Left renal pelvis (tissue), 4 donors: ENCODE data around the gene OPCML. TPM values are rescaled to one million over a fixed set of nuclear protein-coding genes. Genes with fewer than 3 reads are reported as not detected.

Source experiments
- DNase-seq, 4 donors: peaks; one replicate each; pipeline ENCODE4 v3.0.0-alpha.2; 2013; ENCODE audit warnings: low read depth in 4 of 4, low spot score in 3 of 4
- polyA plus RNA-seq, 4 donors: library from polyadenylated mRNA; unstranded; fragments of 120-200 nt; gene quantifications; one replicate each; pipeline ENCODE4 v1.2.1, GENCODE V29; 2013; ENCODE audit not compliant: insufficient read length in 4 of 4

OPCML gene
- polyA plus RNA-seq, 4 donors = 10.1 to 16.1 (median 12.5) TPM

DNA sequence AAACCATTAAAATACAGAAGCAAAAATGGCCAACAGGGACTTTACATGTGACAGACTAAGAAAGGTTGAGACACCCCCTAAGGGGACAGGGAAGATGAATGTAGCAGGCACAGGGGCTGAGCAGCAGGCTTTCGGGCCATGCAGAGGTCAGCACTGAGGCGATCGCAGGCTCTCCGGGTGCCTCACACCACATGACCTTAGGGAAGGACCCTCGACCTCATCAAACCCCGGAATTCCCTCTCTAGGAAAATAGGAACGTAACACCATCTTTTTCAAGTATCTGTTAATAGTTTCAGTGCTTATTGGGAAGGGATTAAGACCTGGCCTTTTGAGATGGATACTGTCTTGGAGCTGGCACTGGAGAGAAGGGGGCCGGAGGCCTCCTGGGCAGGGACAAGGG, 27.4 kb downstream of the OPCML start:
- DNase-seq = no peak

DNA sequence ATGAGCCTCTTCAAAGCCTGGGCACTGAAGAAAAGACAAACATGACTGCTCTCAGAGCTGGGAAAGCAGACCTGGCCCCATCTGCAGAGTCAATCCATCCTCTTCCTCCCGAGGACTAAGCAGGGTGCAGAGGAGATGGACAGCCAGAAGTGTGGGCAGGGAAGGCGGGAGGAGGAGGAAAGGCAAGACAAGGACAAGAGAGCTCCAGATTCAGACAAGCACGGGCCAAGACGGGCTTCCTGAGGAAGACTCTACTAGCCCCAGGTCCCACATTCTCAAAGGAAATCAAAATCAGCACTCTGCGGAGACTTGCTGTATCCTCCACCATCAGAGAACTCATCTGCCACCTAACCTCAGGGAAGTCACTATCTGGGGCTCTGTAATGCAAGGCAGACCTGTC, 28.5 kb downstream of the OPCML start:
- no peak for DNase-seq

DNA sequence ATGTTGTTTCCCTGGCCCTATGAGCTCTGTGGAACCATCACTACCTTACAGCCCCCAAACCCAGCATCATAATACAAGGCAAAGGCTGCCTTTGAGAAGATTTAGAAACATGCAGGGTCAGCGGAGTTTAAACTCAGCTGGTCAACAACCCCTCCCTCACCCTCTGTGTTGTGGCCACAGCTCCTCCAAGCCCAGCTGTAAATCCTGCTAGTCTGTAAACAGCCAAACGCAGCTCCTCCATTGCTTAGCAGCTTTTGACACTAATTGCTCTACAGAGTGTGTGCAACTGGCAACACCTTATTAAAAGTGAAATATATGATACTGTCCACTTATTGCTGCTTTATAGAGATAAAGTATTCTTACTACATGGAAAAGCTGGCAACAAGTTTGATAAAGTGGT, 29.1 kb downstream of the OPCML start:
- DNase-seq = no peak

DNA sequence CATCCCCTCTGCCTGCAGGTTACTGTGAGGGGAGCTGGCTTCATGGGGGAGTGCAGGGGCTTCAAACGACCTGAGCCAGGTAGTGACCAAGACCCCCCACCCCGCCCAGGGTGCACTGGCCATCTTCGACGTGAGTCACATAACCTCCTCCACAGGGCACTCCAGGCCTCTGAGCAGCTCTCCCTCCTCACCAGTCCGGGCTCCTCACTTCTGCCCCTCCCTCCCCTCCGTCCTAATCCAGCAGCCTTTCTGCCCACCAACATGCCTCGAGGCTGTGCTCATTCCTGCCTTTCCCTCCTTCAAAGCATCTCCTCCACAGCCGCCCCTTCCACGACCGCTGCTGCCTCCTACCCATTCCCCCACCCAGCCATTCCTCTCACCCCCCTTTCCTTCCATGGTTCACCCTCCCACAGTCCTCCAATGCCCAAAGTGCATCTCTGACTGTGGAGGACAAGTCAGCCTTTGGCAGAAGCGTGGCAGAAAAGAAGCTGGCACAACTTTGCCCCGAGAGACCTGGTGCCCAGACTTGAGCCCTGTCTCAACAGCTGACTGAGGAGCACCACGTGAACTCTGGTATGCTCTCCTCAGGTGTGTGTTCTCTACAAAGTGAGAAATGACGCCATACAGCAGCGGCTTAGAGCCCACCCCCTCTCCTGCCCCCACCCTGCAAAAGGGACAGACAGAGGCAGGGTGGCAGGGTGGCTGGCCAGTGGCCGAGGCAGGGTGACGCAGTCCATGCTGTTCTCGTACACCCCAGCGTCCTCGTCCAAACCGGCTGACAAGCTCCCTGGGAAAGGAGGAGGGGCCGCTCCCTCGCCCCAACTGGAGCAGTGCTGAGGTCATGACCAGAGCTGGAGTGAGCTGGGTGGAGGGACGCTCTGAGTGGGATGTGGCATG, 30.4 kb downstream of the OPCML start:
- DNase-seq = no peak

DNA sequence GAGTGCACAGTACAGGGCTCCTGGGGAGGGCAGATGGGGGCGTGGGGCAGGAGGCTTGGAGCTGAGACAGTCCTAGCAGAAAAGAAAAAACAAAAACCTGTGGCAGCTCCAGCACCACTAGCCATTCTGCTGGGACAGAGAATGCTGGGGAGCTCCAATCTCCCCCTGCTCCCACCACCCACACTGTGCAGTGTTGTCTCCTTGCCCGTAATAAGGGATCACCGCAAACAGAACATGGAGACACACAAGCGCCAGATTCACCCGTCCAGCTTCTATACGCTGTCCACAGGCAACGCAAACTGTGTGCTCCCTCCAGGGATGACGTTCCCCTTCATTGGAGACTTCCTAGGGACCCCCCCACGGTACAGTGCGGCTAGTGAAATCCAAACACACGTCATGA, 31.4 kb downstream of the OPCML start:
- DNase-seq = no peak

DNA sequence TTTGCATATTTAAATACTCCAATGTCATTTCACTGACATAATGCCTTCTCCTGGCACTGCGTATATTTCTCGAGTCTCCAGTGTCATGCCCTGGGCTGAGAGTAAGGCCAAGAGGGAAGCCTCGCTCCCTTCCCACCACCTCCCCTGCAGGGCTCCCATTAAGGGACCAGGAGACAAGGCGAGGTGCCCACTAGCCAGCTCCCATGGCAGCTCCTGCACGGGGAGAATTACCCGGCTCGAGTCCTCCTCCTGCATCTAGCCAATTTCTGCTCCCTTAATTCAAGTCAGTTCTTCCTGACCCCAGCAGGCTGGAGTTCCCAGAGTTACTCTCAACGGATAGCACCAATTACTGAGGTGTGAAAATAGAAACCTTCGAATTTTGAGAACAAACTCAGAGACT, 31.9 kb downstream of the OPCML start:
- no peak for DNase-seq

DNA sequence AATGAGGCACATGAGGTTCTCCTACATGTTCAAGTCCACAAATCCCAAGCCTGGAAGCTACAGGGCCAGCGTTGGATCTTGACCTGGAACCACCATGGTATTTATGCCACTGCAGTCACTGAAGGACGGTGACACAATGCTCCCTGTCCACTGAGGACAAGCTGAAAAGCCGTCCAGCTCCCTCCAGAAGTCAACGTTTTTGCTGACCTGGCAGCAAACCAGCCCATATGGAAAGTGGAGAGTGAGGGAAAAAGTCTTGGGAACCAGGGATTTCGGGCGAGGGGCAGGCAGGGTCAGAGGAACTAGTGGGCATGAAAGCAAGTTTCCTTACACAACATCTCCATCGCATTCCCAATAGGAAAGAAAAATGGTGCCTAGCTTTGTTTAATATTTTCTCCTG, 33.3 kb downstream of the OPCML start:
- no peak for DNase-seq

DNA sequence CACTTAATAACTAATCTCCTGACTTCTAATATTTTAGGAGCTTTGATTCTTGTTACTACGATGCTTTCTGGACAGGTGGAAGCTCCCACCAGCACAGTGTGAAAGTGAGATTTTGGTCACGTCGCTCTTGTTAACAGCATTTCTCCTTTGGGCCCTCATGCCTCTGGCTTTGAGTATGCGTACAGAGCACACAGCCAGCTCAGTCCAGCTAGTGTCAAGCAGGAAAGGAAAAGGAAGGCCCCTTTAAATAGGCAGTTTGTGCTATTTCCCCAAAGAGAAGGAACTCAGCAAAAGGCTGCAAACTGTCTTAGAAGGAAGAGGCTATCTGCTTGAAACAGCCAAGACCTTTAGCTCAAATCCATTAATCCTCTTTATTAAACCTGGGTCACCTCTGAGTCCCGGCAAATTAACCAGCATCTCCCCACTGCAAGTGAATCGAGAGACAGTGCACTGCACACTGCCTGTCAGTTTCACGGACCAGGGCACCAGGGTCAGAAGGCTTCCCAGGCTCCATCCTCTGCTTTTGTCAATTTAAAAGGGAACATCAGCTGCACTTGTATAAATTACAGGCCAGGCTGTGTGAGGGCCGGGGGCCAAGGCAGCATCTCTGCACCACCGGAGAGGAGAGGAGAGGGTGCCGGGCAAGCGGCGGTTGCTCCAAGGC, 34.7 kb downstream of the OPCML start:
- DNase-seq = no peak

DNA sequence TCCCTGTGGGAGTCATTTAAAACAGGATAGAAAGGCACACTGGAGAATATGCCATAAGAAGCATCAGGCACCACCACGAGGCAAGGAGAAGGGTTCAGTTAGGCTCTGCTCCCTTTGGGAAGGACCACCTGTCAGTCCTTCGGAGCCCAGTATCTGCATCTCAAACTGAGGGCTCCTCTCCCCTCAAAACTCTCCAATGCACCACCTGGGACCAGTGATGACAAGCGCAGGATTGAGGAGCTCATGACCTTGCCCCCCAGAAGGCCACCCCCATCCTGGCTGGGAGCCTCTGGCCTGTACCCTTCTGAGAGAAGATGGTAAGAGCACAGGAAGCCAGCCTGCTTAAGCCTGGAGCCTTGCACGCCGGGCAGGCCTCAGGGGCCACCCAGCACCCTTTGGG, 39.4 kb downstream of the OPCML start:
- DNase-seq = no peak

DNA sequence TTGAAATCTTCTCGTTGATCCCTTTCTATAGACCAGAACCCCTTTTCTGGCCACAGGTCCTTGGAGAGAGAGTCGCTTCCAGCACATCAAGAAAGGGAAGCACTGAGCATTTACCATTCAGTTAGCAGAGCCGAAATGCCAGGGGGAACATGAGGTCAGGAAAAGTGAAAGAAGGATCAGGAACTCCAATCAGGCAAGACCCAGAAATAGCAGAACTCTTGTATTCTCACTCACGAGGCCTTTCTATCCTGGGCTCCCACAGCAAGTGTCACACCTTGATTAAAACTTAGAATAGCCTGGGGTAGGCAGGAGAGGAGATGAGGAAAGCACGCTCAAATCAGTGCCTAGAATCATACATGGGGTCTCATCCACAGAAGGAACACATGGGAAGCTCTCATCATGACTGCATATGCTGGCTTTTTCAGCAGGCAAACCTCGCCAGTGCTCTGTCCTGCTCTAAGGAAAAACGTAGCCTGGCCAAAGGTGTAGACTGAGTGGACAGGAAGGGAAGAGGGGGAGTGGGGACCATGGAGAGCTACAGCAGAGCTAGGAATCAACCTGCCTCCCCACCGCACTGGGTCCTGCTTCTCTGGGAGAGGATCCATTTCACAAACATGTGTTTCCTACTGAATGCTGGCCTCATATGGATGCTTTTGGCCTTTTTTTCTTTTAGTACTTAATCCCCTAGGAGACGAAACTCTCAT, 40.5 kb downstream of the OPCML start:
- no peak for DNase-seq

DNA sequence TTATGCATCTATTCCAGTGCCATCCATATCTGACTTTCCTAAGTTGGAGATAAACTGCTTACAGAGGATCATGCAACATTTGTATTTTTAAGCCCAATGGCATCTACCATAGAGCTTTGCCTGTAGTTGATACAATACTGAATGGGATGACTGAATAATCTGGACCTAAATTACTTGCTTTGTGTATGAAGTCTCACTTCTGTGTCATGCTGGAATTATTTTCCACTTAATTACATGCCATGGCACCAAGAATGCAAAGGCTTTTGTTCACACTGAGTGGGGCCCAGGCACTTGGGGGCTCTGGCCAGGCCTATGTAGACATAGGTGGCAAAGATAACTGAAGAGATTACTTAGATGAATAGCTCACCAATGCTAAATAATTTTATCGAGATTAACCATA, 51.6 kb downstream of the OPCML start:
- no peak for DNase-seq

DNA sequence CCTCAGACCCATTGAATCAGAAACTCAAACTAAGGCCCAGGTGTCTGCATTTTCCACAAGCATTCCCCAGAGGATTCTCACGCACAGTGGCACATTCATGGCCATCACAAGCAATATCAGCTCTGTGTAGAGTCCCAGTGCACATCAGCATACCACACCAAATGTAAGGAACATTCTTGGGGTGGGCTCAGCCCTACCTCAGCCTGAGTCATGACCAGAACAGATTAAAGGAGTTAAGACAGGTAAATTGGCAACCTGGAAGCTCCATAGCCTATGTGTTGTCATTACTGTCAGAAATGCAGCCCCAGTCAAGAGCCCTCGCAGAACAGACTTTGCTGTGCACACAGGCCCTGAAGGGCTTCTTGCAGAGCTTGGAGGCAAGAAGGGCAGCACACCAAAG, 53.1 kb downstream of the OPCML start:
- DNase-seq = no peak

DNA sequence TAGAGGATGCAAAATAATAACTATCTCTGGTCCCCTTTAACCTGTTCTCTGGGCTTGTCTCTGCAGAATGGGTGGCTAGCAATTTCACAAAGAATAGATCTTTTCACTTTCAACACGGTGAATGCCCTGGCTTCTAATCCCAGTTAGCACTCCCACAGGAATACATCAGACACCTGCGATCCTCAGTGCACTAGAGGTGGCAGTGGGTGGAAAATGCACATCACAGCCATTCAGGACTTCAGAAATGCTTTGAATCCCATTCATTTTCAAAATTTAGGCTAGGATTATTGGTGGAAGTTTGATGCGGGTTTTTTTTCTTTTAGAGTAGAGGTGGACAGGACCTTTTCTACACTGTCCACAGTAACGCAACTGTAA, 55.1 kb downstream of the OPCML start:
- DNase-seq = no peak

DNA sequence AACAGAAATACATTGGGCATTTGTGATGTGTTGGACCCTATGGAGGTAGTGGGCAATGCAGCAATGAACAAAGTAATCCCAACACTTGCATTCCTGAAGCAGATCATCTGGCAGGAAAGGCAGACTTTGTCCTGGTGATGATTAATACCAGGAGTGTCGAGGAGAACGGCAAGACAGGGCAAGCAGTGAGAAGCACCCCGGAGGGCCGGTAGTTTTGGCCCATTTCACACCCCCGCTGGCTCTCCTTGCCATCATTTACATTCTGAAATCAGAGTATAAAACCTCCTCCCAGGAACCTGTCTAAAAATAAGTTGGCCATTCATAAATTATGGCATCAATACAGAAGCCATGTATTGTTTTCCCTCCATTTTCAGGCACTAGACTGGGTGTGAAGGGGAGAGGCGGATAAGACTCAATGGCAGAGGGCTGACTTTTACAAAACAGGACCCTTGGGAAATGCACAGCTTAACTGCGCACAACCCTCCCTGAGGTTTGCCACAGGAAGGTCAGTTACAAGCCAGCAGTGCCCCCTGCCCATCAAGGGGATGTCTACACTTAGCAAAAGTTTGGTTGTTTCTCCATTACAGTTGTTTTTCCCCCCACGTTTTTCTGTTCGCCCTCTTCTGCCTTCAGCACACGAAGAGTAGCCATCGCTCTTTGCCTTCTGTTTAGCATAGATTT, 55.6 kb downstream of the OPCML start:
- no peak for DNase-seq

DNA sequence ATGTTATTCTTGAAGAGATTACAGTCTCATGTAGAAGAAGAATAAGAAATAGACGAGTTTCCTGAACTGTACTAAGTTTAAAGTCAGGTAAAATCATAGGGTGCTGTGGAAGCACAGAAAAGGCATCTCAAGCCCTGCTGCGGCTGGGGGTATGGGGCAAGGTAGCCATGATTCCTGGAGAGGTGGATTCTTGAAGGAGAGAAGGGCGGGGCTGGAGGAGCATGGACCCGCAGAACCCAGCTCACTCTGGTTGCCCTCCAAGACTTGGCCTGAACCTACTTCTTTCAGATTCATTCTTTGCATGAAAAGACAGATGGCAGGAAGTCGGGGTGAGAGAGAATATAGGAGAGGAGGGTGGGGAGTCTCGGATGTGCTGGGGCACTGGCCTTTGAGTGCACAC, 57.8 kb downstream of the OPCML start:
- no peak for DNase-seq

DNA sequence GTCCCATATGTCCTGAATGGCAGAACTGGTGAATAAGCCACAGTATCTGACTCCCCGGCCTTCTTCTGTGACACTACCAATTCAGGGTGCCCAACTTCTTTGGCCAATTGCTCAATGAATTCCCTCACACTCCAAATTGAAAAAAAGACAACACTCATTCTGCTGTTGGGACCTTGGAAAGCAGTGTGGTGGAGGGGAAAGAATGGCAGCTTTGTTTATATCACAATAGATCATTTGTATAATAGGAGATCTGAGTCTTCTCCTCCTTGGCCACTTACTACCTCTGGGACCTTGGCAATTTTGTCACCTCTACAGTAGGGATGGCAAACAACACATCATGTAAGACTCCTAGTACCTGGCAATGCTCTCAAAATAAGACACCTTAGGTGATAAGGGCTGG, 64.6 kb downstream of the OPCML start:
- DNase-seq = no peak

DNA sequence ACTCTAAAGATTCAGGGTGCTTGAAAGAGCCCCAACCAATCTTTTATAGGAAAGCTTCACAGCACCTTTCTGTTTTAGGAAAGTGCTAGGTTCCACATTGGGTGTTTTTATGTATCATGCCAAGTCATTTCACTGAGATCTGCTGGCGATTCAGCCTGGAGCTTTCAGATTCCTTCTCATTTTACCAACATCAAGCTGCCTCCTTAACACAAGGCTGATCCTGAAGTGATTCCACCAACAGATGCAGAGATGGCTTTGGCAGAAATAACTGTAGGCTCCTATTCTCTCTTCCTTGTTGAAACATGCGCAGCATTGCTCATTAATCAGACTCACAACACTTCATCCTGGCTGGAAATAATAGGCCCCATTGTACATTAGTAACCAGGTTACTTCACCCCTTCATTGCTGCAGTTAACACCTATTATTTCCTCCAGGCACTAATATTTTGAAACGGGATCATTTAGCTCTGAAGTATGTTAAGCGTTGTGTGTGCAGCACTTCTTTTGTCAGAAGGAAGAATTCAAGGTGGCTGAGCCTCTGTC, 89.0 kb downstream of the OPCML start:
- no peak for DNase-seq

DNA sequence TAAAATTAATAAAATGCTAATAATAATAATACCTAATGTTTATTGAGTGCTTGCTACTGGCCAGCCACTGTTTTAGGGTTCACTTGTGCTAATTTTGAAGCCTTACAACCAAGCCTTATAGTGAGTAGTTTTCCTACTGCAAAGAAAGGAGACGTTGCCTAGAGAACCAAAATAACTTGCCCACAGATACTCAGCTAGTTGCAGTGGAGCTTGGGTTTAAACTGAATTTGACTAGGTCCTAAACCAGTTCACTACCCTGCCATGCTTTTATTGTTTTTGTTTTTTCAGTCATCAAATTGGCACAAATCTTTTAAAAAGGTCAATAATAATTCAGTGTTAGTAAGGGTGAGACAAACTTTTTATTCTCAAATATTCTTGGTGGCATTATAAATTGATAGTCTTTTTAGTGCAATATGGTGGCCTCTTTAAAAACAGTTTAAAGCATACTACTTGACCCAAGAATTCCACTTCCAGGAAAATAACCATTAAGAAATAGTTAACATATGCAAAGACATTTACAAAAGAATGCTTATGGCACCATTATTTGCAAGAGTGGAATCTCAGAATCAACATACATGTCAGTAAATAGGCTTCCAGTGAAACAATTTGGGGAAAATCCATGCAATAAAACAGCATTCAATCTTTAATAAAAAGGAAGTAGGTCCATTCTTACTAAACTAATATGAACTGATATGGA, 90.2 kb downstream of the OPCML start:
- no peak for DNase-seq

DNA sequence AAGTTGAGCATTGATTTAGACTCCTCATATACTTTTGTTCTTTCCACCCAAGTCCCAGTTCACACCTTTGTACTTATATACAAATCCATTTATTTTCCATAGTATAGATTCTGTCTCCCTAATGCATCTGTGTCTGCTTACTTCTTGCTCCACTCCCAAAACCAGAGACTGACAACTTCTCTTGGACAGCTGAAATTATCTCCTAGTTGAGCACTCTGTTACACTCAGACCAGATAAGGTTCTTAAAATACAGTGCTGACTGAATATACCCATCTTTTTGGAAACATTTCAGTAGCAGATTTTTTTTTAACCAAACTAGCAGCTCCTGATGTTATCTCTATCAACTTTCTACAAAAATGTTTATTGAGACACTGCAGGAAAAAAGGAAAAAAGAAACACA, 106.3 kb downstream of the OPCML start:
- no peak for DNase-seq

DNA sequence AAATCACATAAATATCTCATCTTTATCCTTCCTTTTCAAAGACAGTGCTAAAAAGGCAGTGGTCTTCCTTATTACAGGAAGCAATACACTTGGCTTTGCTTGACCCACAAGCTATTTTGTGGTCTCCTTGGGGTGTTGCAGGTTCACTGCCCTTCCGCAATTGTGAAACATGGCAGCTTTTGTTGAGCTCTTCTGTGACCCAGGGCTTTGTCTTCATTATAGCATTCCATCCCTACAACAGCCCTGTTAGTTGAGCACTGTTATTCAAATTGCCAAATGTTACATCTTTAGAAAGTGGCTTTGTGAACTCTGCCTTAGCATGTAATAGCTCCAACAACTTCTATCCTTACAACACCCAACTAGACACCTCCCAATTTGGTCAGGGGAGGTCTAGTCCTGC, 107.1 kb downstream of the OPCML start:
- no peak for DNase-seq
